ENCODE measurements around the gene HIVEP1. TPM values are rescaled to one million over a fixed set of nuclear protein-coding genes. Genes with fewer than 3 reads are reported as not detected.

HIVEP1 gene
- polyA plus RNA-seq, 1 of the 3 experiments (the other 2 are of a cell fraction) = 7.7 TPM

GRCh38 chr6:12134991-12135390 lies 122.9 kb downstream of the HIVEP1 start (continued):
- no peak for TF ChIP-seq USF2 (IDR thresholded peaks at IDR 0.05; ENCODE audit: borderline replicate concordance, low read depth, low read length)
- TF ChIP-seq POLR2AphosphoS5 (IDR thresholded peaks at IDR 0.05; ENCODE audit: low read depth, low read length) = no peak

- Histone ChIP-seq H4K20me1 (ENCODE audit: insufficient read depth) (no peaks in the 10 kb centered on the region), H3K27me3 (ENCODE audit: insufficient read depth) (no peaks in the 10 kb centered on the region), H3K9ac (no peak overlapping the region), H3K4me3 (ENCODE audit: low read depth in 2 of 2, low read length in 1 of 2) (no peak overlapping the region), H3K4me2 (peak overlapping the region; percentile 9; the same call in 1 of the 2 replicates), H3K4me1 (ENCODE audit: control insufficient read depth in 1 of 2, insufficient read depth in 2 of 2, low read depth in 1 of 2, low read length in 1 of 2) (peaks cover 2 to 31% of the 10 kb centered on the region in 2 experiments; a peak in 3 of 4 replicates), H3K79me2 (ENCODE audit: insufficient read depth) (no peaks in the 10 kb centered on the region), H3K9me2 (no peaks in the 10 kb centered on the region), H2AFZ (ENCODE audit: low read depth) (no peak overlapping the region), H3K9me3 (no peaks in the 10 kb centered on the region), H3K36me3 (replicated peaks in 1 of 2; ENCODE audit: control insufficient read depth in 1 of 2, insufficient read depth in 2 of 2, low read length in 1 of 2) (peaks cover 10 to 31% of the 10 kb centered on the region in 2 experiments), H3K27ac (ENCODE audit: low read depth in 2 of 2, low read length in 1 of 2) (peak overlapping the region in 1 of 2 experiments; percentile 38; a peak in 1 of 4 replicates), H3F3A (replicated peaks; ENCODE audit: insufficient read depth) (peaks cover 9% of the 10 kb centered on the region)
- 54% methylated on average over 4 of the region's 4 CpGs for WGBS (ENCODE audit: low lambda C conversion rate)
- CTCF ChIA-PET = no interaction called here
- TF ChIP-seq USF1 (IDR thresholded peaks at IDR 0.05; ENCODE audit: borderline replicate concordance, low read depth) = no peak
- peak; percentile 27; the same call in 1 of the 2 replicates for TF ChIP-seq FOSL2 (IDR thresholded peaks at IDR 0.05; ENCODE audit: borderline replicate concordance, low read depth)
- no peak for DNase-seq
- POLR2A ChIA-PET = no interaction called here
Measured at GRCh38 chr6:12136905-12137304, 124.8 kb downstream of the HIVEP1 start.

GRCh38 chr6:12137480-12137879 lies 125.4 kb downstream of the HIVEP1 start:
- Histone ChIP-seq H3K36me3 (replicated peaks in 1 of 2; ENCODE audit: control insufficient read depth in 1 of 2, insufficient read depth in 2 of 2, low read length in 1 of 2) (peaks cover 10 to 31% of the 10 kb centered on the region in 2 experiments), H4K20me1 (ENCODE audit: insufficient read depth) (no peaks in the 10 kb centered on the region), H3K9me3 (no peaks in the 10 kb centered on the region), H3K27me3 (ENCODE audit: insufficient read depth) (no peaks in the 10 kb centered on the region), H3K4me1 (ENCODE audit: control insufficient read depth in 1 of 2, insufficient read depth in 2 of 2, low read depth in 1 of 2, low read length in 1 of 2) (peaks cover 2 to 26% of the 10 kb centered on the region in 2 experiments; a peak in 3 of 4 replicates), H3K4me2 (peak overlapping the region; percentile 9; the same call in 1 of the 2 replicates), H3K27ac (ENCODE audit: low read depth in 2 of 2, low read length in 1 of 2) (peak overlapping the region in 1 of 2 experiments; percentile 38; a peak in 1 of 4 replicates), H3K9ac (no peak overlapping the region), H3K79me2 (ENCODE audit: insufficient read depth) (no peaks in the 10 kb centered on the region), H3K4me3 (ENCODE audit: low read depth in 2 of 2, low read length in 1 of 2) (no peak overlapping the region), H2AFZ (ENCODE audit: low read depth) (no peak overlapping the region), H3K9me2 (no peaks in the 10 kb centered on the region), H3F3A (replicated peaks; ENCODE audit: insufficient read depth) (peaks cover 4% of the 10 kb centered on the region)
- POLR2A ChIA-PET = interaction anchor here (0.9 kb wide), 1 partner anchor 124 kb away, joined by 3 read pairs; no protein-coding TSS in a partner anchor
- CTCF ChIA-PET = no interaction called here
- 82% methylated on average over 1 of the region's 1 CpG for WGBS (ENCODE audit: low lambda C conversion rate)
- TF ChIP-seq NFIC (IDR thresholded peaks at IDR 0.05; ENCODE audit: borderline replicate concordance) (peak; percentile 27; the same call in 1 of the 2 replicates), MXI1 (IDR thresholded peaks at IDR 0.05; ENCODE audit: low read depth, low read length) (no peak)
- no peak for DNase-seq

GRCh38 chr6:12138381-12138780 lies 126.3 kb downstream of the HIVEP1 start:
- peaks cover 4% of the 10 kb centered on the region for H3F3A ChIP-seq (replicated peaks; ENCODE audit: insufficient read depth)
- CTCF ChIA-PET = no interaction called here
- TF ChIP-seq FOXM1 (IDR thresholded peaks at IDR 0.05; ENCODE audit: low read depth) = no peak
- no peak for TF ChIP-seq NRF1 (IDR thresholded peaks at IDR 0.05; ENCODE audit: low read depth, low read length)
- TF ChIP-seq EP300 (IDR thresholded peaks at IDR 0.05; ENCODE audit: borderline replicate concordance in 1 of 2, low read depth in 1 of 2, low read length in 1 of 2) = no peak
- no peak for TF ChIP-seq IRF3 (IDR thresholded peaks at IDR 0.05; ENCODE audit: low read depth, low read length)
- no peak for TF ChIP-seq TEAD4 (IDR thresholded peaks at IDR 0.05; ENCODE audit: borderline replicate concordance, insufficient read depth)
- no peak for TF ChIP-seq USF2 (IDR thresholded peaks at IDR 0.05; ENCODE audit: borderline replicate concordance, low read depth, low read length)
- no peak for TF ChIP-seq SIN3A (IDR thresholded peaks at IDR 0.05; ENCODE audit: borderline replicate concordance, low read depth, low read length)
- no peak for TF ChIP-seq MXI1 (IDR thresholded peaks at IDR 0.05; ENCODE audit: low read depth, low read length)
- peaks cover 2 to 20% of the 10 kb centered on the region in 2 experiments; a peak in 3 of 4 replicates for H3K4me1 ChIP-seq (ENCODE audit: control insufficient read depth in 1 of 2, insufficient read depth in 2 of 2, low read depth in 1 of 2, low read length in 1 of 2)
- no peak overlapping the region for H3K4me2 ChIP-seq
- 73% methylated on average over 1 of the region's 1 CpG for WGBS (ENCODE audit: low lambda C conversion rate)
- peaks cover 10 to 31% of the 10 kb centered on the region in 2 experiments for H3K36me3 ChIP-seq (replicated peaks in 1 of 2; ENCODE audit: control insufficient read depth in 1 of 2, insufficient read depth in 2 of 2, low read length in 1 of 2)
- no peak overlapping the region for H2AFZ ChIP-seq (ENCODE audit: low read depth)
- no peaks in the 10 kb centered on the region for H4K20me1 ChIP-seq (ENCODE audit: insufficient read depth)
- no peaks in the 10 kb centered on the region for H3K79me2 ChIP-seq (ENCODE audit: insufficient read depth)
- POLR2A ChIA-PET = interaction anchor here (0.6 to 0.9 kb wide), 2 partner anchors 35 to 125 kb away, joined by 3 read pairs; no protein-coding TSS in a partner anchor
- H3K4me3 ChIP-seq (ENCODE audit: low read depth in 2 of 2, low read length in 1 of 2) = no peak overlapping the region
- no peaks in the 10 kb centered on the region for H3K9me3 ChIP-seq
- no peak for DNase-seq
- no peak overlapping the region for H3K27ac ChIP-seq (ENCODE audit: low read depth in 2 of 2, low read length in 1 of 2)
- no peak overlapping the region for H3K9ac ChIP-seq
- H3K27me3 ChIP-seq (ENCODE audit: insufficient read depth) = no peaks in the 10 kb centered on the region
- H3K9me2 ChIP-seq = no peaks in the 10 kb centered on the region

Data from SK-N-SH (cell line).